Activated naive CD4-positive, alpha-beta T cell treated with anti-CD3 and anti-CD28 coated beads, Interleukin-2, amount 50 U/mL, for 16 hours (primary cell): ENCODE measurements around the gene ATOH8.
"Not testable (repeated sequence)": the region's sequence is repeated elsewhere in the genome, so short reads cannot be mapped to it uniquely, and the experiment has no call there.

Experiments
- DNase-seq: peaks from one replicate; pipeline ENCODE4 v3.0.0-alpha.2; 2020

The ATOH8 gene

GRCh38 chr2:85753525-85754312 lies at the start of gene ATOH8:
TSS of gene ATOH8 (plus strand) at chr2:85753991. CDS start at chr2:85754190, 199 bp downstream.
- peak; percentile 19 for DNase-seq

- DNase-seq: no peak
Measured at GRCh38 chr2:85704038-85704437, 49.8 kb upstream of the ATOH8 start.

- no peak for DNase-seq
Measured at GRCh38 chr2:85704800-85705679, 48.8 kb upstream of the ATOH8 start.

- no peak for DNase-seq
Measured at GRCh38 chr2:85705680-85706039, 48.1 kb upstream of the ATOH8 start.

GRCh38 chr2:85706063-85706462 lies 47.7 kb upstream of the ATOH8 start:
- no peak for DNase-seq

- no peak for DNase-seq
Measured at GRCh38 chr2:85706599-85707296, 47.0 kb upstream of the ATOH8 start.

- DNase-seq: peak; percentile 43
Measured at GRCh38 chr2:85707304-85707703, 46.5 kb upstream of the ATOH8 start.

- no peak for DNase-seq
Measured at GRCh38 chr2:85708641-85709040, 45.1 kb upstream of the ATOH8 start.

GRCh38 chr2:85709401-85709811 lies 44.4 kb upstream of the ATOH8 start:
- DNase-seq: no peak

- no peak for DNase-seq
Measured at GRCh38 chr2:85710687-85711577, 42.9 kb upstream of the ATOH8 start.

GRCh38 chr2:85711578-85712060 lies 42.2 kb upstream of the ATOH8 start:
- DNase-seq: no peak

- DNase-seq: no peak
Measured at GRCh38 chr2:85712336-85712735, 41.5 kb upstream of the ATOH8 start.

GRCh38 chr2:85712849-85713612 lies 40.8 kb upstream of the ATOH8 start:
- no peak for DNase-seq

GRCh38 chr2:85713836-85714235 lies 40.0 kb upstream of the ATOH8 start:
- DNase-seq: no peak

GRCh38 chr2:85714421-85714820 lies 39.4 kb upstream of the ATOH8 start:
- not testable (repeated sequence) for DNase-seq

- DNase-seq: no peak
Measured at GRCh38 chr2:85714841-85715240, 39.0 kb upstream of the ATOH8 start.

- DNase-seq: no peak
Measured at GRCh38 chr2:85716346-85716914, 37.4 kb upstream of the ATOH8 start.

- DNase-seq: no peak
Measured at GRCh38 chr2:85717308-85718008, 36.3 kb upstream of the ATOH8 start.

GRCh38 chr2:85718009-85718391 lies 35.8 kb upstream of the ATOH8 start:
- DNase-seq: no peak

GRCh38 chr2:85718885-85719492 lies 34.8 kb upstream of the ATOH8 start:
- DNase-seq: no peak
